ACHN (cell line): Measurements from ENCODE around the gene MRPS26.
"Not testable (repeated sequence)": the region's sequence is repeated elsewhere in the genome, so short reads cannot be mapped to it uniquely, and the experiment has no call there.

ENCODE experiments used
- DNase-seq: peaks from one replicate; pipeline ENCODE4 v3.0.0-alpha.2; 2015
- in situ Hi-C: cut with HindIII; loops from 2 replicates; pipeline ENCODE4 v1.10.0; 2017; ENCODE audit warnings: low sequenced_read_pairs, low pct_ligation_motif_present, low pct_unique_long_range_greater_than_20kb

Gene MRPS26

GRCh38 chr20:3045816-3046676, at the start of gene MRPS26:
TSS of gene MRPS26 (plus strand) at chr20:3046052. CDS start at chr20:3046069, 17 bp downstream.
- in situ Hi-C loops = no loop called here
- peak; percentile 83 for DNase-seq

DNA sequence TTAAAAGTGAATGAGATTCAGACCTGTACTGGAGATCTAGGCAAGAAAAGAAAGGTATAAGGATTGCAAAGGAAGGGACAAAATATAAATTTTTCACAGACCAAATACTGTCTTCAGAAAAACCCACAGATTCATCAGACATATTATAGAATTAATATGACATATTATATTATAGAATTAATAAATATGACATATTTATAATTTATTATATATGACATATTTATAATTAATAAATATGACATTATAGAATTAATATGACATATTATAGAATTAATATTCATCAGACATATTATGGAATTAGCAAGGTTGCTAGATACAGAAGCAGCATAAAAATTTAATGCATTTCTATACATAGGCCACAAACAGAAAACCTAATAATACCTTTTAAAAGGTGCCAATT, 47.1 kb upstream of the MRPS26 start:
- in situ Hi-C loops = no loop called here
- no peak for DNase-seq

DNA sequence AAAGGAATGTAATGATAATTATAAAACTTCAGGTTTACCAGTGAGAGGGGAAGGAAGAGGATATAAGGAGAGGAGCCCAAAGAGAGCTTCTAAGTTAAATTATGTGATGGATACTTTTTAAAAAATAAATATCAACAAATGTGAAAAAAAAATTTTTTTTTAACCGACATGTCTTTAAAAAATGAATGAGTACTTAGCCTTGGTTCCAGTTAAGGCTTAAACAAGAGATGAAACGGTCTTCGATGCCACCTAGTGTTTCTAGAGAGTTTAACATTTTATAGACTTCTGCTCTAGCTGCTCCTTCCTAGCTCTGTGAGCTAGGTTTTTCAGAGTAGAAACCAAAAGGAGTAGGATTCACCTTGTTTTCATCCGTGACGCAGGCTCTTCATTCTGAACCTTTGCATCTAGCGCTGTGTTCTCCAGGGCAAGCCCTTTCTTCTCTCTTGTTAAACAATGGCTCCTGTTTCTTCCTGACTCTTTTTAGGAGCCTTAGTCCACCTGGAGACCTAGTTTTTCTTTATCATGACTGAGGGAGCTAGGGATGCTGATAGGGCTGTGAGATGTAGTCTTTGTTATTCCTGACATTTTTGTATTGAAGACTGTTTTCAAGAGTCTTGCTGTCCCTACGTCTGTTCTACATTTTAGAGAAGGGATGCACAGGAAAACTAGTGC, 44.9 kb upstream of the MRPS26 start:
- DNase-seq = peak; percentile 73
- in situ Hi-C loops = no loop called here

- in situ Hi-C loops = no loop called here
- no peak for DNase-seq
Observed at GRCh38 chr20:3003416-3003815, 42.4 kb upstream of the MRPS26 start.

- DNase-seq = peak; percentile 32
- in situ Hi-C loops = no loop called here
Observed at GRCh38 chr20:3010985-3011723, 34.7 kb upstream of the MRPS26 start.

- DNase-seq = no peak
- in situ Hi-C loops = no loop called here
Observed at GRCh38 chr20:3011752-3012151, 34.1 kb upstream of the MRPS26 start.

DNA sequence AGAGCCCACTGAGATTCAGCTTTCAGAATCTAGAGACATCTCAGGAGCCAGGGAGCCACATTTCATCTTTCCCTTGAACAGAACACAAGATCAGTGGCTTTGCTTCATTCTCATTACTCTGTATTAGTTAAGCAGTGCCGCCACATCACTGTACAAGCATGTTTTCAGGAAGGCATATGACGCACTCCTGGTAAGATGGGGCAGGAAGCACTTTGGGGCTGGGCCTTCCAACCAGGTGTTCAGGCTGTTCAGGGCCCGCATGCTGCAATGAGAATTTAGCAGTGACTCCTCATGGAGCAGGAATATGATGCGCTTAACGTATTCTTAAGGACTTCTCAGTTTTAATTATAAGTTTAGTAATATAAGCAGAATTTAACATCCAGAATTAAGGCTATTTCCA, 32.1 kb upstream of the MRPS26 start:
- no peak for DNase-seq
- in situ Hi-C loops = no loop called here

GRCh38 chr20:3014179-3014578, 31.7 kb upstream of the MRPS26 start:
- in situ Hi-C loops = no loop called here
- DNase-seq = no peak

DNA sequence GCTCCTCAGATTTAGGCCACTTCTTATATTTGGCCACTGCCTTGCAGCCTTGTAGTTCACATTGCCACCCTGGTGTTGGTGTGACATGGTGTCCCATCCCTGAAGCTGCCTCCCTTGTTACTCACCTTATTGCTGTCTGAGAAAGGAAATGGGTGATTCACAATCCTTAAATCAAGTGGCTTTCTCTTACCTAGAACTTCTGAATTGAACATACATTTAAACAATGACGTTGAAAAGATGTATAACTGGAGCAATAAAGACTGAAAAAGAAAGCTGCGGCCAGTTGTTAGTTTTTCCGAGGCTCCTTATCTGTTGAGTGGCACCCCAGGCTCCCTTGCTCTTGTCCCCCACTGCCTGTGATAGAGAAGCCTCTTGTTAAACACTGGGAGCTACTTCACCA, 31.2 kb upstream of the MRPS26 start:
- no peak for DNase-seq
- in situ Hi-C loops = no loop called here

GRCh38 chr20:3015302-3015701, 30.6 kb upstream of the MRPS26 start:
- DNase-seq, in situ Hi-C loops: not testable (repeated sequence)

DNA sequence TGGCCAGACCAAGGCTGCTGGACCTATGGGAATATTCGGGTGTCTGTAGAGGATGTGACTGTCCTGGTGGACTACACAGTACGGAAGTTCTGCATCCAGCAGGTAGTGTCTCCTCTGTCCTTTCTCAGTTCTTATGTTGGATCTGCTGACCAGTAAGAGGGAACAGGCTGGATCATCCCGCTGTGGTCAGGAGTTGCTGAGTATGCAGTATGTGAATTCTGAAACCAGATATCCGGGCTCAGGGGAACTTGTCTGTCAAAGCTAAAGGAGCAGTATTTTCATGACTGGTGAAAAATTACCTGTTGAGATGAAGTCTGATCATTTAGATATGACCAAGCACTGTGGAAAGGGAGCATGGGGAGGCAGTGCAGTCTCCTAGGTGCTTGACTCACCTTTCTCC, 24.5 kb upstream of the MRPS26 start:
- in situ Hi-C loops = no loop called here
- no peak for DNase-seq

DNA sequence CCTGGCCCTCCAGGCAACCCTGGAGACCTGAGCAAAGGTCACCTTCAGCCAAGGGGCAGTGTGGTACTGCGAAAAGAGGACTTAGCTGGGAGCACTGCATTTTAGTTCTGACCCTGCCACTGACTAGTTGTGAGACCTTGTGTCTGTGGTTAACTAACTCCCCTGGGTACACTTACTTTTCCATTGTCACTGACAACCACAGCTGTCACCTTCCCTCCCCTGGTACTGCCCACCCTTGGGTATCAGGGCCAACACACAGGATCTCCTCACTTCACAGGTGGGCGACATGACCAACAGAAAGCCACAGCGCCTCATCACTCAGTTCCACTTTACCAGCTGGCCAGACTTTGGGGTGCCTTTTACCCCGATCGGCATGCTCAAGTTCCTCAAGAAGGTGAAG, 24.1 kb upstream of the MRPS26 start:
- in situ Hi-C loops = no loop called here
- DNase-seq = no peak

DNA sequence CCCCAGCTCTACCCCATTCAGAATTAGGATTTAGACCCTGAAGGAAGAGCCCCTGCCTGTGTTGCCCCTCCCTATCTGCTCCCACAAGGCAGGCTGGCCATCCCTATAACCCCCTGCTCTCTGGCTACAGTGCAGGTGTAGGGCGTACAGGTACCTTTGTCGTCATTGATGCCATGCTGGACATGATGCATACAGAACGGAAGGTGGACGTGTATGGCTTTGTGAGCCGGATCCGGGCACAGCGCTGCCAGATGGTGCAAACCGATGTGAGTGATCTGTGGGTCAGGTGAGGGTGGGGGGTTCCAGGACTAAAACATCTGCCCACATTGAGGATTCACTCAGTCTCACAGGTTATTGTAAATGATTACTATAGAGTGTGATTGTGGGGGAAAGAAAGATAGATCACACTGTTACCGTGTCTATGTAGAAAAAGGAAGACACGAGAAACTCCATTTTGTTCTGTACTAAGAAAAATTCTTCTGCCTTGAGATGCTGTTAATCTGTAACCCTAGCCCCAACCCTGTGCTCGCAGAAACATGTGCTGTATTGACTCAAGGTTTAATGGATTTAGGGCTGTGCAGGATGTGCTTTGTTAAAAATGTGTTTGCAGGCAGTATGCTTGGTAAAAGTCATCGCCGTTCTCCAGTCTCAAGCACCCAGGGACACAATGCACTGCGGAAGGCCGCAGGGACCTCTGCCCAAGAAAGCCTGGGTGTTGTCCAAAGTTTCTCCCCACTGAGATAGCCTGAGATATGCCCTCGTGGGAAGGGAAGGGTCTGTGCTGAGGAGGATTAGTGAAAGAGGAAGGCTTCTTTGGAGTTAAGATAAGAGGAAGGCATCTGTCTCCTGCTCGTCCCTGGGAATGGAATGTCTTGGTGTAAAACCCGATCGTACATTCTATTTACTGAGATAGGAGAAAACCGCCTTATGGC, 23.0 kb upstream of the MRPS26 start:
- DNase-seq, in situ Hi-C loops: not testable (repeated sequence)

DNA sequence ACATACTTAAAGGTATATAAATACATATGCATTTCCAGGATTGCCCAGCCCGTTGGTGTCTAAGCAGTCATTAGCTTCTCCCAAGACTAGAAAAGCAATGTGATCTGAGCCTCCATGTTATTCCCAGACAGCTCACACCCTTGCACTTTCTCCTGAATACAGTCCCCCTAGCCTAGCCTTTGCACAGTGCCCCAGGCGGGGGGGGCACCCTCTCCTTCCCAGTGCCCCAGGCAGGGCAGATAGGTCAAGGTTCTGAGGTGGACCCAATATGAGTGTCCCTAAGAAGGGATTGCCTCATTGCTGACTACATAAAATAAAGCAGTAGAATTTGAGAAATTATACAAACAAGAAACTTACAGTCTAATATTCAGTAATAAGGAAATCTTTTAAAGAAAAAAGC, 17.9 kb upstream of the MRPS26 start:
- in situ Hi-C loops = no loop called here
- no peak for DNase-seq

DNA sequence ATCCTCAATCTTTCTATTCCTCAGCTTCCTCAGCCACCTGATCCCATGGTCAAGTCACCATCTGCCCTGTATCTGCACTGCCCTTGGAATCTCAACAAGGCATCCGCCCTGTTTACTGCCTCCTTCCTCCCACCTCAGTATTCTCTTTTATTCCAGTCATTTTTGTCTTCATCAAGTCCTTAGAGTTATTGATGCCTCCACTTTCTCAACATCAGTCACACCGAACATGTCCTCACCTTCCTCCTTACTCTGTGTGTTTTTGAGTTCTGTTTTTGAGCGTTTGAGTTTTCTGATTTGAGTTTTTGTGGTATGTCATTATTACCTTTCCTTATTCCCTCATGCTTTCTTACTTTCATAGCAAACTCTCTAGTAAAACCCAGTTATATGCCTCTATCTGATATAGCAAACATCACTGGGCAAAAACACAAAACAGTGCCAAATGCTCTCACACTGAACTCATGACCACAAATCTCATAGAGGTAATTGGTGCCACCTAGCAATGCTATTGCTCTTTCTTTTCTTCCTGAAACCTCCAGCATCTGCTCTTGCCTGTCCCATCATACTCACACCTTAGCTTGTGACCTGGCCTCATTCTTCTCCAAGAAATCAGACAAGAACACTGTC, 14.2 kb upstream of the MRPS26 start:
- DNase-seq = no peak
- in situ Hi-C loops = no loop called here

GRCh38 chr20:3032624-3033023, 13.2 kb upstream of the MRPS26 start:
- no peak for DNase-seq
- in situ Hi-C loops = no loop called here

GRCh38 chr20:3037654-3038053, 8.2 kb upstream of the MRPS26 start:
- no peak for DNase-seq
- in situ Hi-C loops = no loop called here

- in situ Hi-C loops = no loop called here
Observed at GRCh38 chr20:3038454-3038853, 7.4 kb upstream of the MRPS26 start.

More at GRCh38 chr20:3038454-3038853, 7.4 kb upstream of the MRPS26 start:
- no peak for DNase-seq
